H9 (cell line): ENCODE results near the gene ACAP1. TPM values are rescaled to one million over a fixed set of nuclear protein-coding genes. Genes with fewer than 3 reads are reported as not detected.
A peak's percentile ranks its signal among the peaks of the same experiment; 100 is the strongest.

Experiments
- DNase-seq: peaks from one replicate; pipeline ENCODE4 v3.0.0-alpha.2; 2017
- H2AFZ ChIP-seq: one replicate; pipeline ENCODE4 v1.6.1; 2013; ENCODE audit warnings: mild to moderate bottlenecking, low read length, control low read depth, moderate library complexity
- H2AK5ac ChIP-seq: 2 replicates; pipeline ENCODE4 v1.6.1; 2013; ENCODE audit warnings: low read length, control low read depth, mixed read lengths; ENCODE audit not compliant: insufficient read length
- H2BK120ac ChIP-seq: one replicate; pipeline ENCODE4 v1.6.1; 2013; ENCODE audit warnings: low read depth, mild to moderate bottlenecking, low read length, control low read depth, inconsistent platforms; ENCODE audit not compliant: poor library complexity, severe bottlenecking
- H2BK12ac ChIP-seq: 2 replicates; pipeline ENCODE4 v1.6.1; 2013; ENCODE audit warnings: low read length, control low read depth, mixed read lengths, low read depth; ENCODE audit not compliant: insufficient read length
- H2BK15ac ChIP-seq: 2 replicates; pipeline ENCODE4 v1.6.1; 2013; ENCODE audit warnings: low read depth, low read length, control low read depth
- H2BK20ac ChIP-seq: one replicate; pipeline ENCODE4 v1.6.1; 2013; ENCODE audit warnings: low read depth, mild to moderate bottlenecking, low read length, control low read depth, inconsistent platforms; ENCODE audit not compliant: poor library complexity, severe bottlenecking
- H2BK5ac ChIP-seq: 2 replicates; pipeline ENCODE4 v1.6.1; 2013; ENCODE audit warnings: low read length, control low read depth, mixed read lengths; ENCODE audit not compliant: insufficient read length
- H3K14ac ChIP-seq: 2 replicates; pipeline ENCODE4 v1.6.1; 2013; ENCODE audit warnings: low read length, control low read depth; ENCODE audit not compliant: insufficient read depth
- H3K18ac ChIP-seq: 2 replicates; pipeline ENCODE4 v1.6.1; 2013; ENCODE audit warnings: low read depth, mild to moderate bottlenecking, mixed read lengths, low read length, control low read depth; ENCODE audit not compliant: insufficient read length
- H3K23ac ChIP-seq: 2 replicates; pipeline ENCODE4 v1.6.1; 2013; ENCODE audit warnings: low read length, control low read depth, mixed read lengths, low read depth; ENCODE audit not compliant: insufficient read length
- H3K23me2 ChIP-seq: 2 replicates; pipeline ENCODE4 v1.6.1; 2013; ENCODE audit warnings: low read depth, mild to moderate bottlenecking, mixed read lengths, low read length, control low read depth; ENCODE audit not compliant: insufficient read length, poor library complexity, severe bottlenecking
- H3K27ac ChIP-seq: 2 replicates; pipeline ENCODE4 v1.5.1; 2013; ENCODE audit warnings: low read length, control low read depth, mixed read lengths, low read depth; ENCODE audit not compliant: insufficient read length
- H3K27me3 ChIP-seq: 2 replicates; pipeline ENCODE4 v1.6.1; 2013; ENCODE audit warnings: low read length, control low read depth, inconsistent platforms; ENCODE audit not compliant: insufficient read depth
- H3K4ac ChIP-seq: 2 replicates; pipeline ENCODE4 v1.6.1; 2013; ENCODE audit warnings: low read depth, mild to moderate bottlenecking, control low read depth, inconsistent platforms, low read length, moderate library complexity
- H3K4me1 ChIP-seq: 2 replicates; pipeline ENCODE4 v1.6.1; 2013; ENCODE audit warnings: low read length, control low read depth, inconsistent platforms; ENCODE audit not compliant: insufficient read depth
- H3K4me2 ChIP-seq: 2 replicates; pipeline ENCODE4 v1.6.1; 2013; ENCODE audit warnings: low read length, control low read depth, mixed read lengths; ENCODE audit not compliant: insufficient read length, insufficient read depth
- H3K56ac ChIP-seq: 2 replicates; pipeline ENCODE4 v1.6.1; 2013; ENCODE audit warnings: low read depth, mild to moderate bottlenecking, mixed read lengths, low read length, control low read depth; ENCODE audit not compliant: insufficient read length
- H3K79me1 ChIP-seq: 2 replicates; pipeline ENCODE4 v1.6.1; 2013; ENCODE audit warnings: low read depth, mild to moderate bottlenecking, moderate library complexity, low read length, control low read depth, inconsistent platforms; ENCODE audit not compliant: insufficient read depth, poor library complexity, severe bottlenecking
- H3K79me2 ChIP-seq: 2 replicates; pipeline ENCODE4 v1.6.1; 2013; ENCODE audit warnings: low read length, control low read depth, inconsistent platforms; ENCODE audit not compliant: insufficient read depth
- H3K9ac ChIP-seq: 2 replicates; pipeline ENCODE4 v1.6.1; 2013; ENCODE audit warnings: low read length, control low read depth, mixed read lengths; ENCODE audit not compliant: insufficient read length; ENCODE audit errors: extremely low read depth
- H3K9me3 ChIP-seq: one replicate; pipeline ENCODE4 v1.6.1; 2013; ENCODE audit warnings: low read depth, low read length, inconsistent platforms; ENCODE audit not compliant: control insufficient read depth
- H3T11ph ChIP-seq: one replicate; pipeline ENCODE4 v1.6.1; 2013; ENCODE audit warnings: mild to moderate bottlenecking, low read length, control low read depth, inconsistent platforms
- H4K20me1 ChIP-seq: one replicate; pipeline ENCODE4 v1.6.1; 2013; ENCODE audit not compliant: control insufficient read depth, insufficient read length, insufficient read depth
- H4K5ac ChIP-seq: 2 replicates; pipeline ENCODE4 v1.6.1; 2013; ENCODE audit warnings: low read depth, mild to moderate bottlenecking, mixed read lengths, low read length, control low read depth; ENCODE audit not compliant: insufficient read length
- H4K8ac ChIP-seq: replicated peaks from 2 replicates; pipeline ENCODE4 v1.6.1; 2013; ENCODE audit warnings: low read length, control low read depth, mixed read lengths, low read depth; ENCODE audit not compliant: insufficient read length
- H4K91ac ChIP-seq: 2 replicates; pipeline ENCODE4 v1.6.1; 2013; ENCODE audit warnings: low read depth, mild to moderate bottlenecking, moderate library complexity, mixed read lengths, low read length, control low read depth; ENCODE audit not compliant: insufficient read length
- H3K27ac Mint-ChIP-seq, 3 experiments: 2 replicates in 2 of 3; 3 replicates in 1 of 3; pipeline ENCODE4 v1.8.0; 2020 to 2021; ENCODE audit warnings: mixed read lengths in 3 of 3, mild to moderate bottlenecking in 1 of 3, moderate library complexity in 1 of 3
- H3K27me3 Mint-ChIP-seq: 2 replicates; pipeline ENCODE4 v1.8.0; 2021; ENCODE audit warnings: low read depth, mild to moderate bottlenecking, moderate library complexity, mixed read lengths
- H3K36me3 Mint-ChIP-seq, 3 experiments: 2 replicates in 2 of 3; 3 replicates in 1 of 3; pipeline ENCODE4 v1.8.0; 2020 to 2021; ENCODE audit warnings: low read depth in 3 of 3, mixed read lengths in 3 of 3; ENCODE audit not compliant: insufficient read depth in 1 of 3
- H3K4me1 Mint-ChIP-seq, 2 experiments: 2 replicates each; pipeline ENCODE4 v1.8.0; 2020; ENCODE audit warnings: mixed read lengths in 2 of 2
- H3K4me3 Mint-ChIP-seq, 2 experiments: 2 replicates in 1 of 2; 3 replicates in 1 of 2; pipeline ENCODE4 v1.8.0; 2020 to 2021; ENCODE audit warnings: mild to moderate bottlenecking in 2 of 2, mixed read lengths in 2 of 2, moderate library complexity in 1 of 2
- H3K9me3 Mint-ChIP-seq, 2 experiments: 2 replicates in 1 of 2; 3 replicates in 1 of 2; pipeline ENCODE4 v1.8.0; 2020; ENCODE audit warnings: mild to moderate bottlenecking in 2 of 2, mixed read lengths in 2 of 2, moderate library complexity in 1 of 2
- CTCF ChIP-seq: fragments of 200-600 bp; sonication (generic); conservative IDR thresholded peaks from 3 replicates; pipeline ENCODE4 v1.8.0; 2021; ENCODE audit warnings: antibody characterized with exemption, mild to moderate bottlenecking
- WGBS: extraction: QIAGEN DNeasy Blood & Tissue Kit; methylation state at CpG from one replicate; pipeline ENCODE4 v1.1.7; 2013; ENCODE audit warnings: missing lambda C conversion rate, low lambda C conversion rate, mixed read lengths; ENCODE audit not compliant: insufficient read length; ENCODE audit errors: extremely low coverage; 5-methylcytosine and 5-hydroxymethylcytosine counted together
- total RNA-seq: library from RNA; stranded (reverse); gene quantifications from 2 replicates; pipeline ENCODE4 v1.2.1, GENCODE V29; 2021

Gene ACAP1
- total RNA-seq, 1 experiment from 2014 or later, result 18.2 TPM

GRCh38 chr17:7329374-7329996 lies 6.8 kb upstream of the ACAP1 start:
- no peaks in the 10 kb centered on the region for H3K9me3 ChIP-seq
- peak overlapping the region; percentile 33 for H3K9ac ChIP-seq
- no peak overlapping the region for H2BK20ac ChIP-seq
- H3K27ac ChIP-seq, result no peak overlapping the region
- H2BK120ac ChIP-seq, result no peak overlapping the region
- no peak overlapping the region for H4K5ac ChIP-seq
- peak; percentile 18; the same call in 1 of the 3 replicates for TF ChIP-seq CTCF
- H3K4ac ChIP-seq, result no peak overlapping the region
- no peak overlapping the region for H2AFZ ChIP-seq
- H3K4me3 Mint-ChIP-seq, result peak overlapping the region; percentile 88 to 97
- H3K18ac ChIP-seq, result peak overlapping the region; percentile 41
- H3K9me3 Mint-ChIP-seq, result no peaks in the 10 kb centered on the region
- H3K4me1 ChIP-seq, result no peaks in the 10 kb centered on the region
- no peak overlapping the region for H2BK12ac ChIP-seq
- no peak overlapping the region for H4K91ac ChIP-seq
- H2BK15ac ChIP-seq, result no peak overlapping the region
- H3K4me2 ChIP-seq, result peak overlapping the region; percentile 54
- H3K23ac ChIP-seq, result no peak overlapping the region
- H3K79me2 ChIP-seq, result peaks cover 2% of the 10 kb centered on the region; the same call in 1 of the 2 replicates
- no peak overlapping the region for H3K56ac ChIP-seq
- H3K4me1 Mint-ChIP-seq, result peaks cover 22 to 23% of the 10 kb centered on the region in 2 experiments
- no peak overlapping the region for H4K8ac ChIP-seq
- H3K23me2 ChIP-seq, result peaks cover 14% of the 10 kb centered on the region
- no peaks in the 10 kb centered on the region for H3K27me3 ChIP-seq
- no CpG with 5 or more reads among the region's 43 CpGs for WGBS
- no peaks in the 10 kb centered on the region for H3K27me3 Mint-ChIP-seq
- H3K27ac Mint-ChIP-seq, result peak overlapping the region; percentile 97 to 98 (median 97)
- H4K20me1 ChIP-seq, result no peaks in the 10 kb centered on the region
- no peak overlapping the region for H3K14ac ChIP-seq
- H2BK5ac ChIP-seq, result no peak overlapping the region
- H2AK5ac ChIP-seq, result no peak overlapping the region
- H3K79me1 ChIP-seq, result no peaks in the 10 kb centered on the region
- no peak overlapping the region for H3T11ph ChIP-seq
- peak; percentile 100 for DNase-seq
- H3K36me3 Mint-ChIP-seq, result peaks cover 1 to 23% (median 20%) of the 10 kb centered on the region in 3 experiments; a peak in 5 of 7 replicates
